GM21390 (cell line): ENCODE results near the gene IRAK3.
A peak's percentile ranks its signal among the peaks of the same experiment; 100 is the strongest.

Experiments
- ATAC-seq: cut with Tn5 transposase; IDR thresholded peaks from one replicate; pipeline ENCODE4 v1.9.1; 2021; ENCODE audit not compliant: unreplicated experiment

Gene IRAK3

DNA sequence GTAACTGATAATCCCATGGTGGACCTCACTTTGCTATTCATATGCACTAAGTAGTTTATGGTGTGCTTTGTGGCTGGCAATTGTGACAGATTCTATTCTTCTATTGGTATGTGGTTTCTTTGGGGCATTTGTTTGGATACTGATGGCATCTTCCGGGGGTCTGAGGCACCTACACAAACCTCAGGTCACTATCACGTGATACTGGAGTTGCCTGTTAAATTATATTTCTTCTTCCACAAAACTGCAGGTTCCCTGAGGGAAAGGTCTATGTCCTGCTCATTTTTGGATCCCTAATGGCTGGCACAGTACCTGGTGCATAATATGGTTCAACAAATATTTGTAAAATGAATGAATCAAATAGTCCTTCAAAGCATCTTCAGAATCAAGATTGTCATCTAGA is 63.8 kb downstream of the IRAK3 start:
- ATAC-seq = no peak

DNA sequence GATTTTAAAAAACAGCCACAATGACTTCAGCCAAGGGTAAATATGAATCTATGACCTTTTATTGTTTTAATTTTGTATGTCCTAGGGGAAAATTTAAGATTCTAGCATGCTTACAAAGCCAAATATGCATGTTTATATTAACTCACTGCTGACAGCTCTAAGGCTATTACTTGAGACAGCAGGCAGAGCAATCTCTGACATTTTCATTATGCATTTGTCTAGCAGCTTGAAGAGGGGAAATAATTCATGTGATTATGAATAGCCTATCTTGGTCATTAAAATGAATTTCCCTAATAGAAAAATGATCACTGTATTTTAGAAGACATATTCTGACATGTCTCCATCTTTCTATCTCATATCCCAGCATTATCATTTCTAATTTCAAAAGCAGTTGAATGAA is 66.7 kb downstream of the IRAK3 start:
- ATAC-seq = no peak

DNA sequence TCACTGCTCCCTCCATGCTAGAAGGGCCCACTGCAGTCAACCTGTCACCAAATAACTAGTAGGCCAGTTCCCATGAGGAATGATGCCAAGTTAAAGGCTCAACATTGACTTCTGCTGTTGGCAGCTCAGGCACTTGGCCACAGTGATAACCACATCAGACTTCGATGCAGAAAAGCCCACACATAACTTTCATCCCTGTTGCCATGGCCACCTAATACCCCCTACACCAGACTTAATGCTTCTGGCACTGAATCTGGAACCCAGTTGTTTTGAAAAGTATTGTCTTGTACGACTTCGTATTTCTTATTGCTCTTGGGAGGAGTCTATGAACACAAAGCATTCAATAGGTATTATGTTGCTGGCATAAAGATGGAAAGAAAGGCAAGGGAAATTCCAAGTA is 69.0 kb downstream of the IRAK3 start:
- no peak for ATAC-seq

DNA sequence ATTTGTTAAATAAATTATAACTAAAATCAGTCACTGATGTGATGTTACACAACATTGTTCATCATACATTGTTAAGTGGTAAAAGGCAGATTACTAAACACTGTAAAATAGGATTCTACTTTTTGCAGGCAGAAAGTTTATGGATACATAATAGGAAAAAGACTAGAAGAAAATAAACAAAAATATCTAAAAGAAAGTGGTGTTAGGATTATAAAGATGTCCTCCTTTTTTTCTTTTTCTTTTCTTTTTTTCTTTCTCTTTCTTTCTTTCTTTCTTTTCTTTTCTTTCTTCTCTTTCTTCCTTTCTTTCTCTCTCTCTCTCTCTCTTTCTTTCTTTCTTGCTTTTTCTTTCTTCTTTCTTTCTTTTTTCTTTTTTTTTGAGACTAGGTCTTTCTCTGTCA is 73.7 kb downstream of the IRAK3 start:
- no peak for ATAC-seq

DNA sequence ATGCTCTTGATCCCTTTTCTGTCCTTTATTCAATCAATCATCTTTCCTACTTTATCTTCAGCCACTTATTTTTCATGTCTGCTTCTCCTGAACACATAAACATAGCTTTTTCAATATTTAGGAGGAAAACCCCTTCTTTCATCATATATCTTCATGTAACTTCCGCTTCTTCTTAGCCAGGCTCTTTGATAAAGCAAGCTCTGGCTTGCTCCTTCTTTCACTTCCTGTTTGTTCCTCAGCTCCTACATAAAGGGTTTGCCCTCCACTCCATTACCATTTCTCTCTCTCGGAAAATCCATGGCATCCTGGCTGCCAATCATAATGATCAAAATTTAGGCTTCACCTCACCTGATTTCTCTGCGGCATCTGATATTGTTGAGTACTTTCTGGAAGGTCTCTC is 79.5 kb downstream of the IRAK3 start:
- ATAC-seq = no peak

DNA sequence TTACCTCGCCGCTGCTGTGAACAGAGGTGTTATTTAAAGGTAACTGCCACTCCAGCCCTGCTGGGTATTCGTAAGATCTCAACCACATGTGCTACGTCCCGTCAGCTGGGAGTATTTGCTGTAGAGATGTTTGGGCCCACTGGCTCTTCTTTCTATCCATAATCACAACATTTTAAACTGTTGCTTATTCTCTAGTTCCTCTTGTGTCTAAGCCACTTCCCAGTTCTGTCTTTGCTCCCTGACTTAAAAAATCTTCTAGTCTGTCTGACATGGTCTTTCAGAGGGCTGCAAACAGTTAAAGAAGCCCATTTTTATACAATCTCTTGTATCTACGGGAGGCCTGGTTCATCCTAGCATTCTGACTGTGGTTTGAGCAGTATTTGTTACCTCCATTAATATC is 80.1 kb downstream of the IRAK3 start:
- no peak for ATAC-seq

DNA sequence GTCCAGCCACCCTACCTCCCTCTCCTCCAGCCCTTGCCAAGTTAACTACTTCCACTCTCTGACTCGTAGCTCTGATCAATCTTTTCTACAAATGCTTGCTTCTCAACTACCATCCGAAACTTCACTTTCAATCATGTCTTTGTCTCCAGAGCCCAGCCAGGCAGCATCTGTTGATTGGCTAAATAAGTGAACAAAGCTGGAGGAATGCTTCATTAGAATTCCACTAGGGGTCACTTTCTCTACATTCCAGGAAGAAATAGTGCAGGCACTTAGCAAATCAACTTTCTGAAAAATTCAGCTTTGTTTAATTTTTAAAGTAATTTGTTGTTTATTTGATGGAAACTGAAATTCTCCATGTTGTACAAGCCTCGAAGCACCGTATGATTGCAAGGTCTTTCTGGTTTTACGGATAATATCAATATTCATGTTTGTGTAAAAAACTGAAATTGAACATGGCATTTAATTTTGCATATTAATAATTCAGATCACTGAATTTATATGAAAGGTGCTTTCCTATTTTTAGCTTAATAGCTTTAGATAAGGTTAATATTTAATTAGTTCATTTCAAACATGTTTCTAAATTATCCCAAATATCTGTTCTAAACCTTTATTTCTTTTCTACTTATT is 80.9 kb downstream of the IRAK3 start:
- ATAC-seq = no peak

DNA sequence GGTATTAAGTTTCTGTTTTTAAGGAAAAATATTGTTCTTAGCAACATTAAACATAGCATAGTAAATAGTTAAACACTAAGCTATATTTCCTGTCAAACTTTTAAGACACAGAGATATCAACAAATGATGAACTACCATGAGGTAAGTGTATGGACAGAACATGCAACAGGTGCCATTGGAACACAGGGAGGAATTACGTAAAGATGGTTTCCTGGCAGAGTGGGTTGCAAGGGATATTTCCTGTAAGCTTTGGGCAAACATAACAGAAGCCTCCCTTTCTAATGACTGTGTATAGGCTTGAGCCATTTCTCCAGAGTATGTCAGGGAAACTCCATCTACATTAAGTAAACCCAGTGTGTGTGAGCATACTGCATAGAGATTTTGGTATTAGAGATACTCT is 81.6 kb downstream of the IRAK3 start:
- ATAC-seq = no peak

DNA sequence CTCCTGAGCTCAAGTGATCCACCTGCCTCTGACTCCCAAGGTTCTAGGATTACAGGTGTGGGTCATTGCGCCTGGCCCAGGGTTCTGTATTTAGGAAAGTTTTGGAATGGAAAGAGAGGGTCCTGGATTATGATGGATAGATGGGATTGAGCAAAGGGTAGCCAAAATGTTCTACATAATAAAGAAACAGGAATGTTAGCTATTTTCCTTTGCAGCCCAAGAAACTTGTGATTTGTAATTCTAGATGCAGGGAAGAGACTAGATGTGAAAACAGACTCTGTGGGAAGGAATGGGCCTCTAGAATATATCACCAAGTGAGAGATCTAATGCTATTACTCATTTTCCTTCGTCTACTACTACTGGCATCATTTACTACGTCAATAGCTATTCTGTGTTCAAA is 83.6 kb downstream of the IRAK3 start:
- no peak for ATAC-seq

DNA sequence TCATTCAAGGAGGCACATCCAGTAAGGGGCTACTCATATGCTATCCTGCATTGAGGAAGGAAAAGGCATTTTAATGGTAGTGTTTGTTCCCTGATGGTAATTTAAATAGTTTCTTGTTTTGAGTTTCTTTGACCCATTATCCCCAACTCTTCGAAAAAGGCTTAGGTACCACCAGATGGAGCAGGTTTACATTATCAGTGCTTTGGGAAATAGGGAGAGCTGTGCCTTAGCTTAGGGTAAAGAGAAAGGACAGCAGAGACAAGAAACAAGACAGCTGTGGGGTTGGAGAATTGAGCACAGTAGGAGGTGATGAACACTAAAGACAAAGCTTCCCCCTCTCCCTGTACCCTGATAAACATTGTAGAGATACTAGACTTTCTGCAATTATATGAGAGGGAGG is 84.1 kb downstream of the IRAK3 start:
- ATAC-seq = no peak

DNA sequence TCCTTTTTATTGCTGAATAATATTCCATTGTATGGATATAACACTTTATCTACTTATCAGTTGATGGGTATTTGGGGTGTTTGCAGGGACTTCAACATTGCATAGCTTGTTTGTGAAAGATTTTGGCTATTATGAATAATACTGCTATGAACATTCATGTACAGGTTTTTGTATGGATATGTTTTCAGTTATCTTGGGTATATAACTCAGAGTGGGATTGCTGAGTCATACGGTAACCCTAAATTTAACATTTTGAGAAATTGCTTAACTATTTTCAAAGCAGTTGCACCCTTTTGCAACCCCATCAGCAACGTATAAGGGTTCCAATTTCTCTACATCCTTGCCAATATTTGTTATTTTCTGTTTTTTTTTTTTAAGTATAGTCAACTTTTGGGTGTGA is 86.0 kb downstream of the IRAK3 start:
- ATAC-seq = no peak

DNA sequence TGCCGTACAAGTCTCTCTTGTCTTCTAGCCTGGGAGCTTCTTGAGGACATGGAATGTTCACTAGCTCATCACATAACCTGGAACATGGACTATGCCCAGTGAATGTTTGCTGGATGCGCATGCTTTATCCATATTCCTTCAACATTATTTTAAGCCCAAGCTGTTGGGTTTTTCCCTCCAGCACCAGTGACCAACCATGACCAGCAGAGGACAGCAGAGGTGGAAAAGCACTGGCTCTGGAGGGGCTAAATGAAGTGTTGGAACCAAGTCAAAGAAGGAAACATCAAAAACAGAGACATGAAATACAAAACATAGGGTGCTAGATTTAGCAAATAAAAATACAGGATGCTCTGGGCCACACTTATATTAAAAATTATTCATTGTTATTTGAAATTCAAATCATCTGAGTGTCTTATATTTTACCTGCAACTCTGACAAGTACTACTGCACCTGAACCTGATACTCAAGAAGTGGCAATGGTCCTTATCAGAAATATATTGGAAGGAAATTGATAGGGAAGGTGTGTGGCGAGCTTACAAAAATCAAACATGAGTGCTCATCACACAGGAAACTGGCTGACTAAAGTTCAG is 90.2 kb downstream of the IRAK3 start:
- ATAC-seq = no peak

DNA sequence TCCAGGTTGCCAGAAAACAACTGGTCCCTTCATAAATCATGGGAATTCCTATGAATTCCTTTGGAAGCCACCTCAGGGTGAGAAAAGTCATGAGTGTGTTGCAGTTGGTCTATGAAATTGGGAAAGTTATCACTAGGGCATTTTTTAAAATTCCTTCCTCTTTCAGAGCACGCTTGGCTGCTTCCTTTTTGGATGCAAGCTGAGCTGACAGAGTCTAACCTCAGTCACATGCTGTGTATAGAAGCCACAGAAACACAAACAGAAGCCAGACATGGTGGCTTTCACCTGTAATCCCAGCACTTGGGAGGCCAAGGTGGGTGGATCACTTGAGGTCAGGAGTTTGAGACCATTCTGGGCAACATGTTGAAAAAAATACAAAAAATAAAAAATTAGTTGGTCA is 91.5 kb downstream of the IRAK3 start:
- no peak for ATAC-seq

DNA sequence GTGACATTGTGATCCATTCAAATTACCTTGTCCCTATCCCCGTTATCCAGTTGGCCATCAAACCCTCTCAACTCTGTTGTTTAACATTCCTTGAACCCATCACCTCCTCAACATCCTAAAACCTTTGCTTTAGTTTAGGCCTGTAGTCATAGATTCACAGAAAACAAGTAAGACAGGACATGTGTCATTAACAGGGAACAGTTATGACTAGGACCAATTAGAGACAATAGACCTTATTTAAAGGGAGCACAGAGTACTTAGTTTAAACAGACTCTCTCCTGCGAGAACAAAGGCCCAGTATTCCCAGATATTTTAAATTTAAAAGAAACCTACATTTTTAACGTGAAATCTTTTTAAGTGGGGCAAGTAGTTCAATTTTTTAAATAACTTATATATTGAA is 93.2 kb downstream of the IRAK3 start:
- no peak for ATAC-seq

DNA sequence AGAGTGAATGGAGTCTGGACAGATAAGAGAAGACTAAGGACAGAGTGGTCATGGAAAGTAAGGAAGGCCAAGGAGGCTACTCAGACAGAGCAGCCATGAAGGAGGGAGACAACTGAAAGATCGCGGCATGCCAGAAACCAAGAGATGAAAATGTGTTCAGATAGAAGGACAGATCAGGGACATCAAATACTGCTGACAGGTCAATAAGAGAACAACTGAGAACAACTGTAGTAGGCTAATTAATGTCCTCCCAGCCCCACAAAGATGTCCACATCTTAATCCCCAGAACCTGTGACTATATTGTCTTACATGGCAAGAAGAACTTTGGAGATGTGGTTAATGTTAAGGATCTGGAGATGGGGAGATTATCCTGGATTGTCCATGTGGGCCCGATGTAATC is 98.3 kb downstream of the IRAK3 start:
- ATAC-seq = no peak

DNA sequence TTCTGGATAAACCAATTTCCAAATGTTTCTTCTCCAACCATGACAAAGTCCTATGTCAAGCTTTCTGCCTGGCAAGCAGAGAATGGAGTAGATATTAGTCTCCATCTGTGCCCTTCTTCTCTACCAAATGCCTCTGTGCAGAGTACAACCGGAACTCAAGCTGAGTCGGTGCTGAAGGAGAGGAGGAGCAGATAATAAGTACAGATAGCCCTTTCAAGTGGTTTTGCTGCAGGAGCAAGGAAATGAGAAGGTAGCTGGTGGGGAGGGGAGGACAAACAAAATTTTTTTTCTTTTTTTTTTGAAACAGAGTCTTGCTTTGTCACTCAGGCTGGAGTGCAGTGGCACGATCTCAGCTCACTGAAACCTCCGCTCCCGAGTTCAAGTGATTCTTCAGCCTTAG is 99.1 kb downstream of the IRAK3 start:
- ATAC-seq = no peak

DNA sequence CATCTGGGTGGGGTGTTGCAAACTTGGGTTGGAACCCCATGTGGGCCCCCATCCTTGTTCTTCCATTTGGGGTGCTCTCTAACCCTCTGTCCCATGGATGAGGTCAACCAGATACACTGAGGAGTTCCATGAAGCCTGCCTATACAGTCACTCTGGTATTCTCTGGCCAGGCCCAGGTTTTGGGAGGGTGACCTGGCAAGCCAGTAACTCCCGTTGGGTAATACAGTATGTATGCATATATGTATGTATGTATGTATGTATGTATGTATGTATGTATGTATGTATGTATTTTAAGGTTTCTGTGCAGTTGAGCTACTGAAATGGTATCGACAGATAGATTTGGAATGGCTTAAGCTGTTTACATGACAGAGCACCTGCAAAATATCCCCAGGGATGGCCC is 100.5 kb downstream of the IRAK3 start:
- no peak for ATAC-seq

DNA sequence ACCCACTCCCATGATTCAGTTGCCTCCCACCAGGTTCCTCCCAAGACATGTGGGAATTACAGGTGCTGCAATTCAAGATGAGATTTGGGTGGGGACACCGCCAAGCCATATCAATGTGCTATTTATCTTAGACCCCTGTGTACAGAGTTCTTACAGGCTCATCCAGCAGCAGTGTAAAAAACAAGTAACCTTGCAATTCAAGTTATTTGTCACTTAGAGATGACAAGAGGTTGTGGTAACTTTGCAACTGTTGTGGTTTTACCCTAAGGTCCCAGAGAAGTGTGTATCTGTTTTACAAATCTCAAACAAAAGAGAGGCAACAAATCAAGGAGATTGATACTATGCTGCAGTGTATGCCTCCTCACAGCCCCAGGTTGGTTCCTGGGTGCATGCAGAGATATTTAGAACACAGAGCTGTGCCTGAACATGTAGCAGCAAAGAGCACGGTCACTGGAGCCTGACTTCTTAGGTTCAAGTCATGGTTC is 101.7 kb downstream of the IRAK3 start:
- no peak for ATAC-seq

DNA sequence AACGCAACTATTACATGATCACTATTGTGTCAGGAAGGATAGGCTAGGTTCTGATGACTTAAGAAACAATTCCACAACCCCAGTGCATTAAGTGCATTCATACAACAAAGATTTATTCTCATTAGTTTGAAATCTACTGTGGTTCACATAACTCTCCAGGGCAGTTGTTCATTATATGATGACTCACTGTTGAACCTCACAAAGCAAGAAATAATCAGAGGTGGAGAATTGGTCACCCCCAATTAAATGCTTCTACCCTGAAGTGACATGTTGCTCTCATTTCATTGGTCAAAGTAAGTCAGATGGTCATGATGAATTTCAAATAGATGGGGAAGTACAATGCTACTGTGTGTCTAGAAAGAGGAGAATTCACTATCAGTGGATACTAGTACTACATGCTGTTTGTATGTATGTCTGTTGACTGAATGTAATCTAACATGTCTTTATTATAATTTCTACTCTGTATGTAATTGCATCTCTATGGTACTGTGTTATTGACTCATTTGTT is 107.2 kb downstream of the IRAK3 start:
- no peak for ATAC-seq

DNA sequence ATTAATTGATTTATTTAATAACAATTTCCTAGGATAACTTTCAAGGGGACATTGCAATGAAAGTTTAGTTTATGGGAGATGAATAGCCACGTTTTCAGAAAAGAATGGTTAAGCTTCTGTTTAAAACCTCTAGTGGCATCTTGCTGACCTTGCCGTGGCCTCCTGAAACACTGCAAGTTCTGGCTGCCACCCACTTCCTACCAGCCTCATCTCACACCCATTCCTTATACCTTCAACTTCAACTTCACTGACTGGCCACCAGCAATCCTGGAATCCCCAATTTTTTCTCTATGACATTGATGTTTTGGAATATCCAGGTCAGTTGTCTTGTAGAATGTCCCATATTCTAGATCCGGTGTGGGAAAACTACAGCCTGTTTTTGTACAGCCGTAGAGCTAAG is 108.1 kb downstream of the IRAK3 start:
- no peak for ATAC-seq

DNA sequence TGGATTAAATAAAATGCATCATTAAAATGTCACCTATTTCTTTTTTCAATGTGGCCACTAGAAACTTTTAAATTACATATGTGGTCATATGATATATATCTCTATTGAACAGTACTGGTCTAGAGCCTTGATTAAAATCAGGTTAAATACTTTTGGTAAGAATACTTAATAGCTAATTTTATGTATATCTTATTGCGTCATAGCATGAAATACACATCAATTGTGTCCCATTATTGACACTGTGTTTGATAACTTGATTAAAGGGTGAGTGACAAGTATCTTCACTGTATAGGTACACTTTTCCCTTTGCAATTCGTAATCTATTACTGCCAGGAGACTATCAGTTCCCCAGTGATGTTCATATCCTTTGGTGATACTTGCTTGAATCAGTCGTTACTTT is 108.9 kb downstream of the IRAK3 start:
- no peak for ATAC-seq

DNA sequence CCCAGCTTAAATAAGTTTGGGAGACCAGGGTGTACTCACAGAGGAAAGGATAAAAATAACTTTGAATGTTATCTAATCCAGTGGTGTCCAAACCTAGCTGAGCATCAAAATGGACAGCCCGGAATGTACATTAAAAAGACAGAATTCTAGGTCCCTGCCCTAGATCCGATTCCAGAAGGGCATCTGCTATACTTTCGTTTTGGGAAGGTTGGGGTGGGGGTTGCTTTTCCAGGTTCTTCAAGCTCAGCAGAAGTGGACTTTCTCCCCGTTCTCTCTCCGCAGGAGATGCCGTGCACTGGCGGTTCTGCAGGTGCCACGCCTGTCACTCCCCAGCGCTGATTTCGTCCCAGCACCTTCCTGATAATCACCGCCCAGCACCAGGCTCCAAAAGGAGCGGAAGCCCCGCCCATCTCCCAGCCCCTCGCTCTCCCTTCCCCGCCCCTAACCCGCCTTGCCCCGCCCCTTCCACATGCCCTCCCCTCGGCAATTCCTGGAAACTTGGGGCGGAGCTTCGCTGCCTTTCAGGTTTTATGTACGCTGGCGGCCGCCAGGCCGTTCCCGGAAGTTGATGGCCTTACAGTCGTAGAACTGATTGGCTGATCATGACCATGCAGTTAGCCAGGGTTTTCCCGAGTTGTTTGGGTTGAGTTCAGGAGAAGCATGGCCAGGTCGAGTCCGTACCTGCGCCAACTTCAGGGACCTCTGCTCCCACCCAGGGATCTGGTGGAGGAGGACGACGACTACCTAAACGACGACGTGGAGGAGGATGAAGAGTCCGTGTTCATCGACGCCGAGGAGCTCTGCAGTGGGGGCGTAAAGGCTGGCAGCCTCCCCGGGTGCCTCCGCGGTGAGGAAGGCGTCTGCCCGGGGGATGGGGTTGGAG is 113.2 kb downstream of the IRAK3 start, which contains the start of gene HELB:
HELB (plus strand) TSS at position 550 of the 883 bp plus-strand sequence; CDS start at position 661, 111 bp downstream.
- peak; percentile 89 for ATAC-seq
